ENCODE measurements around the gene CFAP221.

Gene CFAP221

GRCh38 chr2:119647440-119648169 lies 103.4 kb downstream of the CFAP221 start:
- H3K36me3 ChIP-seq (ENCODE audit: control insufficient read depth, insufficient read depth, low read length, severe bottlenecking) = no peaks in the 10 kb centered on the region
- H3K4me1 ChIP-seq (ENCODE audit: control insufficient read depth, insufficient read depth, low read length) = peaks cover 9% of the 10 kb centered on the region
- no peaks in the 10 kb centered on the region for H3K27me3 ChIP-seq (replicated peaks; ENCODE audit: control insufficient read depth, insufficient read depth, low read length)
- peaks cover 10% of the 10 kb centered on the region for H3K9me3 ChIP-seq (ENCODE audit: control insufficient read depth, low read length)
- no peak overlapping the region for H3K4me3 ChIP-seq (ENCODE audit: low read length)
- no peak for DNase-seq (ENCODE audit: low read depth)
- H3K9ac ChIP-seq (ENCODE audit: low read length) = no peak overlapping the region

- H3K4me1 ChIP-seq (ENCODE audit: control insufficient read depth, insufficient read depth, low read length) = peaks cover 5% of the 10 kb centered on the region
- H3K27me3 ChIP-seq (replicated peaks; ENCODE audit: control insufficient read depth, insufficient read depth, low read length) = no peaks in the 10 kb centered on the region
- H3K9ac ChIP-seq (ENCODE audit: low read length) = no peak overlapping the region
- H3K9me3 ChIP-seq (ENCODE audit: control insufficient read depth, low read length) = peaks cover 10% of the 10 kb centered on the region
- no peak for DNase-seq (ENCODE audit: low read depth)
- no peaks in the 10 kb centered on the region for H3K36me3 ChIP-seq (ENCODE audit: control insufficient read depth, insufficient read depth, low read length, severe bottlenecking)
- no peak overlapping the region for H3K4me3 ChIP-seq (ENCODE audit: low read length)
Observed at GRCh38 chr2:119649364-119649917, 105.2 kb downstream of the CFAP221 start.

GRCh38 chr2:119650206-119650605 lies 106.0 kb downstream of the CFAP221 start:
- no peak overlapping the region for H3K9ac ChIP-seq (ENCODE audit: low read length)
- peaks cover 10% of the 10 kb centered on the region for H3K9me3 ChIP-seq (ENCODE audit: control insufficient read depth, low read length)
- no peaks in the 10 kb centered on the region for H3K36me3 ChIP-seq (ENCODE audit: control insufficient read depth, insufficient read depth, low read length, severe bottlenecking)
- no peak overlapping the region for H3K4me3 ChIP-seq (ENCODE audit: low read length)
- DNase-seq (ENCODE audit: low read depth) = no peak
- no peaks in the 10 kb centered on the region for H3K27me3 ChIP-seq (replicated peaks; ENCODE audit: control insufficient read depth, insufficient read depth, low read length)
- peaks cover 2% of the 10 kb centered on the region for H3K4me1 ChIP-seq (ENCODE audit: control insufficient read depth, insufficient read depth, low read length)

GRCh38 chr2:119650846-119651370 lies 106.7 kb downstream of the CFAP221 start:
- H3K27me3 ChIP-seq (replicated peaks; ENCODE audit: control insufficient read depth, insufficient read depth, low read length) = no peaks in the 10 kb centered on the region
- H3K36me3 ChIP-seq (ENCODE audit: control insufficient read depth, insufficient read depth, low read length, severe bottlenecking) = no peaks in the 10 kb centered on the region
- no peaks in the 10 kb centered on the region for H3K4me1 ChIP-seq (ENCODE audit: control insufficient read depth, insufficient read depth, low read length)
- DNase-seq (ENCODE audit: low read depth) = no peak
- H3K9me3 ChIP-seq (ENCODE audit: control insufficient read depth, low read length) = peaks cover 10% of the 10 kb centered on the region
- H3K4me3 ChIP-seq (ENCODE audit: low read length) = no peak overlapping the region
- H3K9ac ChIP-seq (ENCODE audit: low read length) = no peak overlapping the region

GRCh38 chr2:119657466-119658145 lies 113.4 kb downstream of the CFAP221 start:
- H3K9me3 ChIP-seq (ENCODE audit: control insufficient read depth, low read length) = no peaks in the 10 kb centered on the region
- H3K4me1 ChIP-seq (ENCODE audit: control insufficient read depth, insufficient read depth, low read length) = no peaks in the 10 kb centered on the region
- no peak overlapping the region for H3K9ac ChIP-seq (ENCODE audit: low read length)
- DNase-seq (ENCODE audit: low read depth) = no peak
- H3K27me3 ChIP-seq (replicated peaks; ENCODE audit: control insufficient read depth, insufficient read depth, low read length) = no peaks in the 10 kb centered on the region
- H3K4me3 ChIP-seq (ENCODE audit: low read length) = no peak overlapping the region
- H3K36me3 ChIP-seq (ENCODE audit: control insufficient read depth, insufficient read depth, low read length, severe bottlenecking) = no peaks in the 10 kb centered on the region

DNA sequence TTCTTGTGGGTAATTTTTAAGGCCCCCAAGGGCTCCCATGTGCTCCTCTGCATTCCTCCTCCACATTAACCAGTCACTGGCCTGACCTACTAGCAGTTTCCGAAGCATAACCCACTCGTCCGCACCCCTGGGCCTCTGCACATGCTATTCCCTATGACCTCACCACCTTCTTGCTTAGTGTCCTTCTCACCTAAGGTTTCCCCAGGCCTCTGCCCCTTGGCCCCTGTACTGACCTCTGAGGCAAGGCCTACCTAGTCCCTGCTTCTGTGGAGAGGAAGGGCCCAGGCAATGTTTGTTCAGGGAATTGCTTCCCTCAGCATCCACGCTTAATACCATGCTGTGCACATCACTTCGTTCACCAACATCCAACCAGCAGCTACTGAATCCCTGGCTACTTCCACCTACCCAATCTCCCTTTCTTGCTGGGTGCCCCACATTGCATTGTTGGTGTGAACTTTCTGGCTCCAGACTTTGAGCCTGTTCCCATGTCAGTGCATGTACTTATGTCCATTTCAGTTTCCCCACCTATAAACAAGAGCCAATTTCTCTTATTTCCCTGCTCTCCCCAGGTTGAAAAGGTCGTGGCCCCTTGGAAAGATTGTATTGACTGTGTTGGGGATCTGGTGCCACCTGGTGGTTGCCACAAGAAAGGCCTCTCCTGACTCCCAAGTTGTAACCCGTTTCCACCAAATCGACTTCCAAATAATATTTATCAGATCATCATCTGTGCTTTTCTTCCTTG lies 115.5 kb downstream of the CFAP221 start:
- H3K9me3 ChIP-seq (ENCODE audit: control insufficient read depth, low read length) = peaks cover 4% of the 10 kb centered on the region
- peak; percentile 58 for DNase-seq (ENCODE audit: low read depth)
- H3K36me3 ChIP-seq (ENCODE audit: control insufficient read depth, insufficient read depth, low read length, severe bottlenecking) = no peaks in the 10 kb centered on the region
- no peaks in the 10 kb centered on the region for H3K4me1 ChIP-seq (ENCODE audit: control insufficient read depth, insufficient read depth, low read length)
- peaks cover 13% of the 10 kb centered on the region for H3K27me3 ChIP-seq (replicated peaks; ENCODE audit: control insufficient read depth, insufficient read depth, low read length)
- H3K4me3 ChIP-seq (ENCODE audit: low read length) = no peak overlapping the region
- no peak overlapping the region for H3K9ac ChIP-seq (ENCODE audit: low read length)

- Histone ChIP-seq H3K27me3 (replicated peaks; ENCODE audit: control insufficient read depth, insufficient read depth, low read length) (peaks cover 14% of the 10 kb centered on the region), H3K9ac (ENCODE audit: low read length) (no peak overlapping the region), H3K9me3 (ENCODE audit: control insufficient read depth, low read length) (peaks cover 6% of the 10 kb centered on the region), H3K4me1 (ENCODE audit: control insufficient read depth, insufficient read depth, low read length) (no peaks in the 10 kb centered on the region), H3K4me3 (ENCODE audit: low read length) (no peak overlapping the region), H3K36me3 (ENCODE audit: control insufficient read depth, insufficient read depth, low read length, severe bottlenecking) (no peaks in the 10 kb centered on the region)
- no peak for DNase-seq (ENCODE audit: low read depth)
Observed at GRCh38 chr2:119660343-119660658, 116.1 kb downstream of the CFAP221 start.

DNA sequence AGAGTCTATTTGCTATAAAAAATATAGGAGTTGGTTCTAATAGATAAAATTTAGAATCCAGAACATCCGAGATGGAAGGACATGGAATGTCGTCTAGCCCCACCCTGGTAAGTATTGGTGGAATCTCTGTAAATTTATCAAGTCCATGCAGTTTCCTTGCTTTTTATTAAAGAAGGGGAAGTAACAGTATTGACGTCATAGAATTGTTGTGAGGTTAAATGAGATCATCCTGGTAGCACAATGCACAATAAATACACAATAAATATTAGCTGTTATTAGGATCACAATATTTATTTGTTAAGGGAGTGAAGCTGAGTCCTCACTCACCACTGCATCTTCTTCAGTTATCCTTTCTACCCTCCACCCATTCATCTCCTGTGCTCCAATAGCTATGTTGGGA lies 118.0 kb downstream of the CFAP221 start:
- no peaks in the 10 kb centered on the region for H3K4me1 ChIP-seq (ENCODE audit: control insufficient read depth, insufficient read depth, low read length)

GRCh38 chr2:119668546-119668945 lies 124.3 kb downstream of the CFAP221 start:
- Histone ChIP-seq H3K36me3 (ENCODE audit: control insufficient read depth, insufficient read depth, low read length, severe bottlenecking) (no peaks in the 10 kb centered on the region), H3K4me3 (ENCODE audit: low read length) (no peak overlapping the region), H3K9ac (ENCODE audit: low read length) (no peak overlapping the region), H3K27me3 (replicated peaks; ENCODE audit: control insufficient read depth, insufficient read depth, low read length) (peaks cover 7% of the 10 kb centered on the region), H3K9me3 (ENCODE audit: control insufficient read depth, low read length) (peaks cover 6% of the 10 kb centered on the region), H3K4me1 (ENCODE audit: control insufficient read depth, insufficient read depth, low read length) (no peaks in the 10 kb centered on the region)
- no peak for DNase-seq (ENCODE audit: low read depth)

More for the DNA sequence above, 118.0 kb downstream of the CFAP221 start:
- H3K9me3 ChIP-seq (ENCODE audit: control insufficient read depth, low read length) = peaks cover 6% of the 10 kb centered on the region
- no peaks in the 10 kb centered on the region for H3K36me3 ChIP-seq (ENCODE audit: control insufficient read depth, insufficient read depth, low read length, severe bottlenecking)
- peaks cover 14% of the 10 kb centered on the region for H3K27me3 ChIP-seq (replicated peaks; ENCODE audit: control insufficient read depth, insufficient read depth, low read length)
- H3K4me3 ChIP-seq (ENCODE audit: low read length) = no peak overlapping the region
- no peak for DNase-seq (ENCODE audit: low read depth)
- H3K9ac ChIP-seq (ENCODE audit: low read length) = no peak overlapping the region

GRCh38 chr2:119671016-119671415 lies 126.8 kb downstream of the CFAP221 start:
- Histone ChIP-seq H3K27me3 (replicated peaks; ENCODE audit: control insufficient read depth, insufficient read depth, low read length) (peaks cover 8% of the 10 kb centered on the region), H3K9me3 (ENCODE audit: control insufficient read depth, low read length) (no peaks in the 10 kb centered on the region), H3K4me1 (ENCODE audit: control insufficient read depth, insufficient read depth, low read length) (no peaks in the 10 kb centered on the region), H3K36me3 (ENCODE audit: control insufficient read depth, insufficient read depth, low read length, severe bottlenecking) (no peaks in the 10 kb centered on the region), H3K4me3 (ENCODE audit: low read length) (no peak overlapping the region), H3K9ac (ENCODE audit: low read length) (no peak overlapping the region)
- DNase-seq (ENCODE audit: low read depth) = no peak

DNA sequence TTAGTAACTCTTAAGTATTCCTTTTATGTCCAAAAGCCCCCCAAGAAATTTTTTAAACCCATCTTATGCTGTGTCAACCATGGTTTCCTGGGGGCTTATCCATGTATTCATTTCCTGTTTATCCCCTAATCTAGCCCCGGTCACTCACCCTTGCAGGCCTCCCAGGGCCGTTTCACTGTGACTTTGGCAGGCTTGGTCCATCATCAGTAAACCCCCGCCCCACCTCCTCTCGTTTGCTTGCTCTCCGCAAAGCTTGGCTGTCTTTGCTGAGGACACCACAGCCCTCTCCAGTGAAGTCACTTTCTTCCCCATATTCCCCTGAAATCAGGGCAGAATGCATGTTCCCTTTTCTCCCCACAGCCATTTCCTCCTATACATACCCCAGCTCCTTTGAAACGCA lies 127.5 kb downstream of the CFAP221 start:
- no peak for DNase-seq (ENCODE audit: low read depth)
- H3K9ac ChIP-seq (ENCODE audit: low read length) = no peak overlapping the region
- no peaks in the 10 kb centered on the region for H3K9me3 ChIP-seq (ENCODE audit: control insufficient read depth, low read length)
- no peak overlapping the region for H3K4me3 ChIP-seq (ENCODE audit: low read length)
- no peaks in the 10 kb centered on the region for H3K36me3 ChIP-seq (ENCODE audit: control insufficient read depth, insufficient read depth, low read length, severe bottlenecking)
- no peaks in the 10 kb centered on the region for H3K4me1 ChIP-seq (ENCODE audit: control insufficient read depth, insufficient read depth, low read length)
- peaks cover 9% of the 10 kb centered on the region for H3K27me3 ChIP-seq (replicated peaks; ENCODE audit: control insufficient read depth, insufficient read depth, low read length)

Measured in adipocyte (in vitro differentiated cells).